ENCODE data around the gene PWWP2B. TPM values are rescaled to one million over a fixed set of nuclear protein-coding genes. Genes with fewer than 3 reads are reported as not detected.

The PWWP2B gene
- total and polyA plus RNA-seq, 2 of the 8 experiments (the other 6 are each of a cell fraction or from before 2014, with no cell fraction given) = 5.3 to 10.8 TPM

DNA sequence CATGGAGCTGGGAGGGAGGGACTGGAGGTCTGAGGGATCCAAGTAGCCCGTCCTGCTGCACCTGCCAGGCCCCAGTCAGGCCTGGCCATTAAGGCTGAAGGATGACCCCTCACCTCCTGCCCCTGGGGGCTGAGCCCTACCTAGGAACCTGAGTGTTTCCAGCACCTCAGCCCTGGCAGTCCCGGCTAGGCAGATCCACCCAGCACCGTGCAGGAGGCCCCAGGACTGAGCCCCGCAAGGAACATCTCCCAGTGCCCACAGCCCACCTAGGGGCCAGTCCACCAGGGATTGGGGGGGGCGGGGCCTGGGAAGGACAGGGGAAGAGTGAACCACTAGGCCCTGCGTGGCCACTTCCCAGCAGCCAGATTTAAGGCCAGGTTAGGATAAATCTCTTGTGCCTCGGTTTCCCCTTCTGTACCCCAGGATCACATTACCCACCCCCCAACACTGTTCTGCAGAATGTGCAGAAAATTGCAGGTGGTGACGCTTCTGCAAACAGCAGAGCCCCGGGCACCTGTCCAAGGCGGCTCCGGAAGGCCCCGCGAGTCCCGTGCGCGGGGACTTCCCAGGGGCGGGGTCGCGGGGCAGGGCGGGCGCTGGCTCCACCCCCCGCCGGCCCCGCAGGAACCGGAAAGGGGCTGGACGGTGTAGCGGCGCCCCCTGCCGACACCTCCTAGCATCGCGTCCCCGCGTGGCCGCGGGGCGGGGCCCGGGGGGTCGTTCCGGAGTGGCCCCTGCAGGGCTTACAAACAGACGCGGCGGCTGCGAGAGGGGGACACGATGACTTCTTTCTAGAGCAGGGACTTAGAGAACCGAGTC, 55.9 kb downstream of the PWWP2B start:
- ChIA-PET POLR2A (ENCODE audit: partially characterized antibody) (no interaction called here), CTCF (ENCODE audit: partially characterized antibody) (interaction anchor here (0.7 to 4.4 kb wide), 37 partner anchors 8 to 230 kb away, joined by 3 to 28 read pairs (median 5); no protein-coding TSS in a partner anchor)
- no peak overlapping the region for H3K9ac ChIP-seq (replicated peaks in 1 of 4; ENCODE audit: extremely low read depth in 1 of 4, low read depth in 3 of 4, low read length in 3 of 4)
- no peaks in the 10 kb centered on the region for H3K23me2 ChIP-seq (ENCODE audit: low read depth, low read length)
- H3K23ac ChIP-seq (ENCODE audit: insufficient read length) = no peak overlapping the region
- no peaks in the 10 kb centered on the region for H3K9me3 ChIP-seq (ENCODE audit: insufficient read depth in 2 of 2, low read depth in 1 of 2, low read length in 1 of 2)
- no peaks in the 10 kb centered on the region for H4K20me1 ChIP-seq (replicated peaks in 1 of 2; ENCODE audit: control insufficient read depth in 1 of 2, insufficient read depth in 2 of 2, low read length in 2 of 2)
- peak overlapping the region; percentile 78; the same call in 1 of the 2 replicates for H2BK5ac ChIP-seq (ENCODE audit: low read depth, low read length)
- 13% methylated on average over 45 of the region's 45 CpGs; no CpG with 5 or more reads in 1 of the 2 experiments for WGBS, 2 experiments (ENCODE audit: extremely low coverage in 1 of 2, insufficient coverage in 1 of 2, insufficient read length in 1 of 2, insufficient replicate concordance in 2 of 2, low coverage in 1 of 2, low lambda C conversion rate in 2 of 2, missing lambda C conversion rate in 1 of 2)
- peak overlapping the region in 1 of 2 experiments; percentile 60; a peak in 3 of 4 replicates for H3K4me2 ChIP-seq (ENCODE audit: insufficient read depth in 1 of 2, low read depth in 2 of 2, low read length in 2 of 2)
- no peak overlapping the region for H3K14ac ChIP-seq (ENCODE audit: insufficient read length)
- H3K4me1 ChIP-seq (replicated peaks in 1 of 4; ENCODE audit: control insufficient read depth in 3 of 4, insufficient read depth in 4 of 4, low read length in 3 of 4) = peaks cover 0 to 16% (median 12%) of the 10 kb centered on the region in 4 experiments; a peak in 6 of 7 replicates
- H3K27me3 ChIP-seq (replicated peaks in 1 of 4; ENCODE audit: control insufficient read depth in 3 of 4, extremely low read depth in 1 of 4, insufficient read depth in 3 of 4, low read length in 3 of 4) = peaks cover 0 to 2% (median 0%) of the 10 kb centered on the region in 4 experiments; a peak in 2 of 7 replicates
- H4K91ac ChIP-seq (replicated peaks; ENCODE audit: insufficient read length, low read length) = peak overlapping the region; percentile 26
- H3K27ac ChIP-seq (ENCODE audit: low read depth, low read length) = no peak overlapping the region
- no peaks in the 10 kb centered on the region for H3K79me2 ChIP-seq (ENCODE audit: control insufficient read depth in 1 of 2, insufficient read depth in 2 of 2, low read length in 2 of 2)
- no peak overlapping the region for H2AFZ ChIP-seq (ENCODE audit: low read length)
- H3K36me3 ChIP-seq (ENCODE audit: control insufficient read depth in 2 of 4, insufficient read depth in 4 of 4, low read length in 3 of 4) = no peaks in the 10 kb centered on the region
- H3K4ac ChIP-seq (replicated peaks; ENCODE audit: insufficient read length, low read depth, low read length) = no peak overlapping the region
- no peaks in the 10 kb centered on the region for H3K79me1 ChIP-seq (ENCODE audit: low read depth, low read length)
- H2BK20ac ChIP-seq (ENCODE audit: low read length) = no peak overlapping the region
- H3K18ac ChIP-seq (ENCODE audit: extremely low read depth, low read length) = no peak overlapping the region
- no peak overlapping the region; the same call in 1 of the 2 replicates for H2BK15ac ChIP-seq (ENCODE audit: low read length)
- no peak overlapping the region; the same call in 1 of the 2 replicates for H2AK5ac ChIP-seq (ENCODE audit: low read depth, low read length)
- H3K4me3 ChIP-seq (ENCODE audit: extremely low read depth in 1 of 4, insufficient read depth in 2 of 4, low read depth in 3 of 4, low read length in 4 of 4) = peak overlapping the region in 1 of 4 experiments; percentile 42; a peak in 3 of 8 replicates
- H2BK120ac ChIP-seq (replicated peaks; ENCODE audit: low read depth, low read length) = no peak overlapping the region
- H3K56ac ChIP-seq (replicated peaks; ENCODE audit: insufficient read length, low read depth, low read length) = no peak overlapping the region
- no peak overlapping the region for H4K5ac ChIP-seq (ENCODE audit: insufficient read length, low read depth, low read length)
- DNase-seq (ENCODE audit: low read depth in 1 of 2, low spot score in 2 of 2) (peak in 1 of 2 experiments; percentile 98), FAIRE-seq (no peak)
- H4K8ac ChIP-seq (ENCODE audit: extremely low read depth, insufficient read depth, low read length) = peak overlapping the region; percentile 59; the same call in 1 of the 2 replicates
- H2BK12ac ChIP-seq (ENCODE audit: low read depth, low read length) = peak overlapping the region; percentile 88; the same call in 1 of the 2 replicates
- TF ChIP-seq KDM4A (IDR thresholded peaks at IDR 0.05; ENCODE audit: low read depth, low read length, severe bottlenecking) = no peak
- no peak for TF ChIP-seq ASH2L (IDR thresholded peaks at IDR 0.05; ENCODE audit: low read length)
- TF ChIP-seq SP2 (IDR thresholded peaks at IDR 0.05; ENCODE audit: low read length) = no peak
- TF ChIP-seq NANOG (IDR thresholded peaks at IDR 0.05; ENCODE audit: insufficient read depth, low read depth, low read length, poor library complexity, severe bottlenecking) = no peak
- TF ChIP-seq KDM1A (IDR thresholded peaks at IDR 0.05; ENCODE audit: borderline replicate concordance, low read length) = no peak
- TF ChIP-seq, protein P1, sequence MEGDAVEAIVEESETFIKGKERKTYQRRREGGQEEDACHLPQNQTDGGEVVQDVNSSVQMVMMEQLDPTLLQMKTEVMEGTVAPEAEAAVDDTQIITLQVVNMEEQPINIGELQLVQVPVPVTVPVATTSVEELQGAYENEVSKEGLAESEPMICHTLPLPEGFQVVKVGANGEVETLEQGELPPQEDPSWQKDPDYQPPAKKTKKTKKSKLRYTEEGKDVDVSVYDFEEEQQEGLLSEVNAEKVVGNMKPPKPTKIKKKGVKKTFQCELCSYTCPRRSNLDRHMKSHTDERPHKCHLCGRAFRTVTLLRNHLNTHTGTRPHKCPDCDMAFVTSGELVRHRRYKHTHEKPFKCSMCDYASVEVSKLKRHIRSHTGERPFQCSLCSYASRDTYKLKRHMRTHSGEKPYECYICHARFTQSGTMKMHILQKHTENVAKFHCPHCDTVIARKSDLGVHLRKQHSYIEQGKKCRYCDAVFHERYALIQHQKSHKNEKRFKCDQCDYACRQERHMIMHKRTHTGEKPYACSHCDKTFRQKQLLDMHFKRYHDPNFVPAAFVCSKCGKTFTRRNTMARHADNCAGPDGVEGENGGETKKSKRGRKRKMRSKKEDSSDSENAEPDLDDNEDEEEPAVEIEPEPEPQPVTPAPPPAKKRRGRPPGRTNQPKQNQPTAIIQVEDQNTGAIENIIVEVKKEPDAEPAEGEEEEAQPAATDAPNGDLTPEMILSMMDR (IDR thresholded peaks at IDR 0.05; ENCODE audit: control extremely low read depth in 1 of 3, insufficient read depth in 1 of 3, low read depth in 1 of 3, low read length in 3 of 3) = peak in 2 of 3 experiments; percentile 72 to 96; a peak in 3 of 4 replicates
- no peak for TF ChIP-seq CHD1 (IDR thresholded peaks at IDR 0.05; ENCODE audit: low read depth, low read length)
- TF ChIP-seq SIX5 (IDR thresholded peaks at IDR 0.05; ENCODE audit: low read depth, low read length) = no peak

Data from H1 (cell line).